K562 (cell line): ENCODE data around the gene UBE2H. TPM values are rescaled to one million over a fixed set of nuclear protein-coding genes. Genes with fewer than 3 reads are reported as not detected.
A peak's percentile ranks its signal among the peaks of the same experiment; 100 is the strongest.

Source experiments
- ATAC-seq: fragments of 200-7000 bp; cut with Tn5 transposase; 3 replicates; pipeline ENCODE4 v1.9.1; 2020; ENCODE audit warnings: moderate library complexity
- BruUV-seq: library from RNA; stranded (reverse); fragments of 400-500 nt; replicated peaks from 2 replicates; lab custom pipeline; 2021; lab: Mats Ljungman, UMichigan
- CTCF ChIA-PET: fragments of 300-600 bp; formaldehyde crosslinking; extraction: SDS; loops from one replicate; lab custom pipeline; 2021; ENCODE audit warnings: low intra/inter-chr PET ratio; lab: Yijun Ruan, JAX
- POLR2A ChIA-PET: fragments of 300-600, 350-650 bp; sonication (Branson Sonifier 250); formaldehyde crosslinking; extraction: SDS; loops from one replicate; lab custom pipeline; 2021; ENCODE audit warnings: antibody characterized with exemption, inconsistent platforms; lab: Yijun Ruan, JAX
- DNase-seq, 4 experiments: peaks; one replicate each; pipeline versions ENCODE4 v3.0.0 to v3.0.0-alpha.2; 2011 to 2018; ENCODE audit warnings: low spot score in 3 of 4, mixed read lengths in 3 of 4; ENCODE audit errors: extremely low read depth in 1 of 4
- FAIRE-seq: peaks from 2 replicates; lab custom pipeline; 2011; peaks lifted over from hg19 to GRCh38; lab: Jason Lieb, UNC
- H2AFZ ChIP-seq: 2 replicates; pipeline ENCODE4 v1.6.0; 2011; ENCODE audit warnings: low read depth, low read length, control low read depth, inconsistent platforms
- H3K27ac ChIP-seq: fragments of 200-600 bp; 3 replicates; pipeline ENCODE4 v1.8.0; 2011; ENCODE audit warnings: low read depth, mild to moderate bottlenecking, control low read depth, inconsistent platforms, low read length, moderate library complexity, mixed read lengths; ENCODE audit errors: extremely low read depth
- H3K27me3 ChIP-seq, 2 experiments: fragments of 300-600 bp in 1 of 2; 2 replicates in 1 of 2; 3 replicates in 1 of 2; pipeline versions ENCODE4 v1.6.0 to v1.8.0; 2011; ENCODE audit warnings: inconsistent platforms in 2 of 2, low read length in 2 of 2, mild to moderate bottlenecking in 1 of 2, mixed read lengths in 1 of 2, moderate library complexity in 1 of 2; ENCODE audit not compliant: control insufficient read depth in 2 of 2, insufficient read depth in 2 of 2
- H3K36me3 ChIP-seq: fragments of 300-600 bp; 3 replicates; pipeline ENCODE4 v1.8.0; 2011; ENCODE audit warnings: mild to moderate bottlenecking, low read length, inconsistent platforms; ENCODE audit not compliant: control insufficient read depth, insufficient read depth
- H3K4me1 ChIP-seq, 2 experiments: fragments of 200-600 bp in 1 of 2; replicated peaks in 1 of 2; 2 replicates in 1 of 2; 3 replicates in 1 of 2; pipeline versions ENCODE4 v1.5.1 to v1.8.0; 2011; ENCODE audit warnings: inconsistent platforms in 2 of 2, low read length in 2 of 2, mild to moderate bottlenecking in 1 of 2, mixed read lengths in 1 of 2, moderate library complexity in 1 of 2; ENCODE audit not compliant: control insufficient read depth in 2 of 2, insufficient read depth in 2 of 2
- H3K4me2 ChIP-seq: 2 replicates; pipeline ENCODE4 v1.6.1; 2011; ENCODE audit warnings: low read length, control low read depth, inconsistent platforms, mixed read lengths; ENCODE audit not compliant: insufficient read depth
- H3K4me3 ChIP-seq: fragments of 200-600 bp; sonication (generic), shearing (Covaris generic); 2 replicates; pipeline ENCODE4 v1.5.1; 2016; ENCODE audit warnings: control low read depth, inconsistent platforms
- H3K79me2 ChIP-seq: fragments of 200-600 bp; 3 replicates; pipeline ENCODE4 v1.8.0; 2011; ENCODE audit warnings: low read length, inconsistent platforms; ENCODE audit not compliant: control insufficient read depth, insufficient read depth
- H3K9ac ChIP-seq, 2 experiments: 2 replicates each; pipeline versions ENCODE4 v1.6.0 to v1.6.1; 2011; ENCODE audit warnings: low read depth in 2 of 2, low read length in 2 of 2, control low read depth in 1 of 2, inconsistent platforms in 1 of 2, mild to moderate bottlenecking in 1 of 2, mixed read lengths in 1 of 2; ENCODE audit not compliant: insufficient read depth in 1 of 2
- H3K9me1 ChIP-seq: one replicate; pipeline ENCODE4 v1.6.0; 2011; ENCODE audit warnings: inconsistent platforms, mild to moderate bottlenecking, low read length, moderate library complexity; ENCODE audit not compliant: control insufficient read depth, insufficient read depth
- H3K9me3 ChIP-seq: replicated peaks from 2 replicates; pipeline ENCODE4 v1.5.1; 2011; ENCODE audit warnings: low read depth, low read length, inconsistent platforms; ENCODE audit not compliant: control insufficient read depth, insufficient read depth
- H4K20me1 ChIP-seq: replicated peaks from 2 replicates; pipeline ENCODE4 v1.6.1; 2011; ENCODE audit warnings: low read length, inconsistent platforms, mixed read lengths; ENCODE audit not compliant: control insufficient read depth, insufficient read depth
- CREB1 ChIP-seq, 2 experiments: sonication (generic) in 1 of 2; formaldehyde crosslinking in 1 of 2; IDR thresholded peaks; 2 replicates each; pipeline versions ENCODE4 v1.6.1 to v1.8.0; 2012 to 2022; ENCODE audit warnings: inconsistent platforms in 1 of 2, mild to moderate bottlenecking in 1 of 2, missing genetic modification reagents in 1 of 2, moderate library complexity in 1 of 2
- ILK ChIP-seq: fragments of 450-650 bp; IDR thresholded peaks from 2 replicates; pipeline ENCODE4 v1.6.1; 2016; ENCODE audit warnings: missing genetic modification characterization, low read depth, mild to moderate bottlenecking, missing compliant biosample characterization, moderate library complexity, borderline replicate concordance
- MCM5 ChIP-seq: fragments of 450-650 bp; IDR thresholded peaks from 2 replicates; pipeline ENCODE4 v1.6.1; 2016; ENCODE audit warnings: low read depth
- NR4A1 ChIP-seq, 2 experiments: fragments of 250-450 bp in 1 of 2; fragments of 450-650 bp in 1 of 2; sonication (Bioruptor Pico) in 1 of 2; IDR thresholded peaks; 2 replicates each; pipeline versions ENCODE4 v1.4.0 to v1.6.1; 2016 to 2020; ENCODE audit warnings: mild to moderate bottlenecking in 2 of 2, missing compliant biosample characterization in 1 of 2, missing genetic modification characterization in 1 of 2, moderate library complexity in 1 of 2
- PCBP1 ChIP-seq: fragments of 200-400 bp; formaldehyde crosslinking; IDR thresholded peaks from 2 replicates; pipeline ENCODE4 v1.6.1; 2018; ENCODE audit warnings: mild to moderate bottlenecking, low read depth, low read length; ENCODE audit not compliant: poor library complexity, severe bottlenecking
- TBP ChIP-seq: optimal IDR thresholded peaks from 2 replicates; pipeline ENCODE3; 2011; ENCODE audit warnings: low read depth, low read length, improper control_type of control experiment
- USF1 ChIP-seq: sonication (generic); formaldehyde crosslinking; IDR thresholded peaks from 2 replicates; pipeline ENCODE4 v1.9.0; 2022; ENCODE audit warnings: mild to moderate bottlenecking, missing genetic modification reagents
- WHSC1 ChIP-seq: IDR thresholded peaks from one replicate; pipeline ENCODE4 v1.6.1; 2012; ENCODE audit warnings: low read length, control low read depth, inconsistent platforms
- ZBTB40 ChIP-seq, 2 experiments: fragments of 450-650 bp in 1 of 2; sonication (generic) in 1 of 2; formaldehyde crosslinking in 1 of 2; IDR thresholded peaks; 2 replicates each; pipeline versions ENCODE4 v1.7.1 to v1.9.0; 2016 to 2022; ENCODE audit warnings: inconsistent platforms in 1 of 2, mild to moderate bottlenecking in 1 of 2, missing genetic modification reagents in 1 of 2
- ZNF217 ChIP-seq: sonication (generic); formaldehyde crosslinking; IDR thresholded peaks from 2 replicates; pipeline ENCODE4 v1.8.0; 2022; ENCODE audit warnings: mild to moderate bottlenecking, missing genetic modification reagents
- ZNF511 ChIP-seq: sonication (generic); formaldehyde crosslinking; IDR thresholded peaks from 2 replicates; pipeline ENCODE4 v1.8.0; 2022; ENCODE audit warnings: mild to moderate bottlenecking, missing genetic modification reagents
- WGBS: fragments of 100-300 bp; shearing (Covaris generic); methylation state at CpG from one replicate; pipeline ENCODE4 v1.1.6; 2016; ENCODE audit warnings: low coverage, mixed read lengths; ENCODE audit not compliant: insufficient coverage; ENCODE audit errors: missing lambda C conversion rate; 5-methylcytosine and 5-hydroxymethylcytosine counted together
- in situ Hi-C: fragments of 300-500 bp; cut with MboI; formaldehyde crosslinking; loops from 4 replicates; pipeline ENCODE4 v1.15.0; 2018; ENCODE audit warnings: inconsistent platforms, mixed read lengths
- intact Hi-C: fragments of 100-400 bp; cut with micrococcal nuclease; formaldehyde crosslinking; loops from 2 replicates; pipeline ENCODE4 v1.14.2; 2022
- polyA plus RNA-seq, 8 experiments: library from polyadenylated mRNA; depleted of rRNA in 4 of 8; stranded (reverse) in 5 of 8; unstranded in 3 of 8; fragments of >200 nt; fragmentation: Nextera tagmentation in 2 of 8; fragmentation: Illumina TruSeq in 1 of 8; extraction: Ambion mirVana in 2 of 8; extraction: Trizol in 1 of 8; gene quantifications; 2 replicates each; pipeline versions ENCODE4 v1.2.1 to v1.2.3, GENCODE V29; 2011 to 2014; ENCODE audit warnings: inconsistent platforms in 1 of 8, missing spikeins in 1 of 8
- total RNA-seq, 7 experiments: library from RNA; depleted of rRNA in 6 of 7; stranded (reverse); fragments of >200 nt in 6 of 7; fragmentation: Illumina TruSeq in 2 of 7; extraction: Trizol in 2 of 7; gene quantifications; 2 replicates each; pipeline versions ENCODE4 v1.2.1 to v1.2.3, GENCODE V29; 2011 to 2021; ENCODE audit warnings: low replicate concordance in 1 of 7

Gene UBE2H
- total and polyA plus RNA-seq, 9 of the 15 experiments (the other 6 are each of a cell fraction or from before 2014, with no cell fraction given), result 6.3 to 33.0 (median 13.3) TPM

GRCh38 chr7:129803546-129804081 is 149.1 kb downstream of the UBE2H start:
- peaks cover 4 to 23% of the 10 kb centered on the region in 2 experiments; a peak in 3 of 5 replicates for H3K4me1 ChIP-seq
- in situ Hi-C loops (no loop called here), intact Hi-C loops (no loop called here)
- no peak overlapping the region for H3K4me3 ChIP-seq
- H3K9me1 ChIP-seq, result no peaks in the 10 kb centered on the region
- ChIA-PET CTCF (no interaction called here), POLR2A (interaction anchor here (0.8 to 1.3 kb wide), 2 partner anchors 13 to 14 kb away, joined by 3 to 4 read pairs; no protein-coding TSS in a partner anchor)
- no peak for DNase-seq
- no peaks in the 10 kb centered on the region for H3K36me3 ChIP-seq
- no peaks in the 10 kb centered on the region for H4K20me1 ChIP-seq
- WGBS, result 62% methylated on average over 17 of the region's 17 CpGs
- no peaks in the 10 kb centered on the region for H3K9me3 ChIP-seq
- H2AFZ ChIP-seq, result no peak overlapping the region
- H3K9ac ChIP-seq, result 0 out of 4 replicates have a peak overlapping the region, but pooled peaks of 1 of the 2 experiments have one; percentile 21
- ATAC-seq, result no peak
- no peak overlapping the region for H3K27ac ChIP-seq
- no TSS peak for BruUV-seq
- FAIRE-seq, result no peak
- no peak overlapping the region for H3K4me2 ChIP-seq
- H3K79me2 ChIP-seq, result no peaks in the 10 kb centered on the region
- H3K27me3 ChIP-seq, result no peaks in the 10 kb centered on the region
- TF ChIP-seq USF1 (CRISPR knock-in tag) (no peak), CREB1 (IDR thresholded peaks at IDR 0.05) (no peak), CREB1 (CRISPR knock-in tag; IDR thresholded peaks at IDR 0.05) (no peak), ZNF511 (no peak), ZNF217 (CRISPR knock-in tag) (no peak), NR4A1 (CRISPR knock-in tag; IDR thresholded peaks at IDR 0.05) (no peak), NR4A1 (tag; IDR thresholded peaks at IDR 0.05) (no peak), MCM5 (no peak), ILK (no peak), ZBTB40 (IDR thresholded peaks at IDR 0.05) (no peak), ZBTB40 (CRISPR knock-in tag; IDR thresholded peaks at IDR 0.05) (no peak), WHSC1 (no peak), PCBP1 (no peak), TBP (no peak)
